HCT116 (cell line): ENCODE data around the gene CCDC158. TPM values are rescaled to one million over a fixed set of nuclear protein-coding genes. Genes with fewer than 3 reads are reported as not detected.

ENCODE experiments used
- ATAC-seq: fragments of 200-7000 bp; cut with Tn5 transposase; 2 replicates; pipeline ENCODE4 v1.9.1; 2020; ENCODE audit warnings: mild to moderate bottlenecking, moderate library complexity
- BruUV-seq: library from RNA; stranded (reverse); fragments of 400-500 nt; replicated peaks from 2 replicates; lab custom pipeline; 2021; lab: Mats Ljungman, UMichigan
- CTCF ChIA-PET: fragments of 300-600 bp; sonication (Branson Sonifier 250); formaldehyde crosslinking; loops from one replicate; lab custom pipeline; 2021; ENCODE audit warnings: antibody characterized with exemption; lab: Charles Lee
- POLR2A ChIA-PET: fragments of 300-600, 350-600 bp; sonication (Branson Sonifier 250); formaldehyde crosslinking; loops from one replicate; lab custom pipeline; 2021; ENCODE audit warnings: antibody characterized with exemption; lab: Charles Lee
- RAD21 ChIA-PET, 2 experiments: fragments of 300-600 bp; sonication (Branson Sonifier 250); formaldehyde crosslinking; loops; one replicate each; lab custom pipeline; 2023; ENCODE audit warnings: low total read pairs in 2 of 2; ENCODE audit not compliant: uncharacterized antibody in 2 of 2, unreplicated experiment in 2 of 2, low non-redundant PET in 1 of 2; lab: Charles Lee
- DNase-seq: peaks from one replicate; pipeline ENCODE4 v3.0.0-alpha.2; 2010; ENCODE audit warnings: low read depth, low spot score
- H2AFZ ChIP-seq: fragments of 200-600 bp; shearing (Covaris generic), sonication (generic); 2 replicates; pipeline ENCODE4 v1.6.1; 2017; ENCODE audit warnings: low read depth, mixed run types, mixed read lengths, antibody characterized with exemption, low read length; ENCODE audit not compliant: poor library complexity, severe bottlenecking
- H3K27ac ChIP-seq: 2 replicates; pipeline ENCODE4 v1.5.1; 2012; ENCODE audit warnings: low read depth, low read length
- H3K27me3 ChIP-seq: fragments of 200-600 bp; sonication (generic); 2 replicates; pipeline ENCODE4 v1.6.1; 2016; ENCODE audit warnings: mixed run types, low read length, mixed read lengths; ENCODE audit not compliant: insufficient read depth
- H3K36me3 ChIP-seq, 2 experiments: fragments of 200-500 bp in 1 of 2; fragments of 200-600 bp in 1 of 2; sonication (Bioruptor generic) in 1 of 2; sonication (generic) in 1 of 2; 2 replicates each; pipeline versions ENCODE4 v1.5.1 to v1.6.1; 2014 to 2016; ENCODE audit warnings: low read length in 2 of 2, inconsistent platforms in 1 of 2, mixed read lengths in 1 of 2, mixed run types in 1 of 2; ENCODE audit not compliant: insufficient read depth in 2 of 2, control insufficient read depth in 1 of 2
- H3K4me1 ChIP-seq, 2 experiments: fragments of 200-600 bp in 1 of 2; sonication (generic) in 1 of 2; 2 replicates each; pipeline versions ENCODE4 v1.5.1 to v1.6.1; 2012 to 2017; ENCODE audit warnings: low read length in 2 of 2, inconsistent platforms in 1 of 2, mild to moderate bottlenecking in 1 of 2, mixed read lengths in 1 of 2, mixed run types in 1 of 2, moderate library complexity in 1 of 2; ENCODE audit not compliant: insufficient read depth in 2 of 2, control insufficient read depth in 1 of 2
- H3K4me2 ChIP-seq: fragments of 200-600 bp; sonication (generic); 2 replicates; pipeline ENCODE4 v1.6.1; 2017; ENCODE audit warnings: mixed run types, low read length, mixed read lengths
- H3K4me3 ChIP-seq, 2 experiments: fragments of 200-600 bp in 1 of 2; sonication (generic) in 1 of 2; replicated peaks in 1 of 2; 2 replicates each; pipeline ENCODE4 v1.5.1; 2011 to 2016; ENCODE audit warnings: low read length in 2 of 2, control low read depth in 1 of 2, low read depth in 1 of 2, mild to moderate bottlenecking in 1 of 2, mixed read lengths in 1 of 2, mixed run types in 1 of 2
- H3K79me2 ChIP-seq: fragments of 200-600 bp; sonication (generic); 2 replicates; pipeline ENCODE4 v1.6.1; 2017; ENCODE audit warnings: mild to moderate bottlenecking, mixed run types, low read length, moderate library complexity, mixed read lengths; ENCODE audit not compliant: insufficient read depth
- H3K9ac ChIP-seq: fragments of 200-600 bp; sonication (generic); 2 replicates; pipeline ENCODE4 v1.6.1; 2016; ENCODE audit warnings: low read length, mixed read lengths
- H3K9me2 ChIP-seq: fragments of 200-600 bp; sonication (generic), shearing (Covaris generic); 2 replicates; pipeline ENCODE4 v1.6.1; 2017; ENCODE audit warnings: mixed run types, mild to moderate bottlenecking, moderate library complexity; ENCODE audit not compliant: insufficient read depth
- H3K9me3 ChIP-seq, 2 experiments: fragments of 200-500 bp in 1 of 2; fragments of 200-600 bp in 1 of 2; sonication (Bioruptor generic) in 1 of 2; sonication (generic) in 1 of 2; 2 replicates each; pipeline ENCODE4 v1.6.1; 2014 to 2017; ENCODE audit warnings: low read length in 2 of 2, mixed read lengths in 2 of 2, inconsistent platforms in 1 of 2, low read depth in 1 of 2, mild to moderate bottlenecking in 1 of 2, mixed run types in 1 of 2, moderate library complexity in 1 of 2; ENCODE audit not compliant: control insufficient read depth in 1 of 2, insufficient read depth in 1 of 2
- H4K20me1 ChIP-seq: fragments of 200-600 bp; sonication (generic), shearing (Covaris generic); 2 replicates; pipeline ENCODE4 v1.6.1; 2017; ENCODE audit warnings: mixed run types, mild to moderate bottlenecking, moderate library complexity; ENCODE audit not compliant: insufficient read depth
- CBX3 ChIP-seq: IDR thresholded peaks from 2 replicates; pipeline ENCODE4 v1.6.1; 2012; ENCODE audit warnings: low read depth
- ELF1 ChIP-seq: IDR thresholded peaks from 2 replicates; pipeline ENCODE4 v1.6.1; 2012; ENCODE audit warnings: low read depth, borderline replicate concordance
- EZH2 ChIP-seq: fragments of 200-600 bp; sonication (generic); IDR thresholded peaks from 2 replicates; pipeline ENCODE4 v1.6.1; 2017; ENCODE audit warnings: antibody characterized with exemption, mixed run types
- FOSL1 ChIP-seq: IDR thresholded peaks from 2 replicates; pipeline ENCODE4 v1.6.1; 2012; ENCODE audit warnings: low read depth
- JUND ChIP-seq: IDR thresholded peaks from 2 replicates; pipeline ENCODE4 v1.6.1; 2012
- MAX ChIP-seq: IDR thresholded peaks from 2 replicates; pipeline ENCODE4 v1.6.1; 2012
- POLR2A ChIP-seq: IDR thresholded peaks from 2 replicates; pipeline ENCODE4 v1.7.0; 2011; ENCODE audit warnings: borderline replicate concordance; ENCODE audit not compliant: insufficient read depth, insufficient read length; ENCODE audit errors: extremely low read depth
- SIN3A ChIP-seq: IDR thresholded peaks from 2 replicates; pipeline ENCODE4 v1.6.1; 2012; ENCODE audit warnings: low read depth
- SP1 ChIP-seq: IDR thresholded peaks from 2 replicates; pipeline ENCODE4 v1.6.1; 2012; ENCODE audit warnings: low read depth
- TCF7L2 ChIP-seq: IDR thresholded peaks from 2 replicates; pipeline ENCODE4 v1.7.0; 2011; ENCODE audit warnings: borderline replicate concordance, inconsistent platforms; ENCODE audit not compliant: insufficient read depth, insufficient read length; ENCODE audit errors: extremely low read depth
- YY1 ChIP-seq: IDR thresholded peaks from 2 replicates; pipeline ENCODE4 v1.6.1; 2011; ENCODE audit warnings: low read length, low read depth, moderate library complexity, mild to moderate bottlenecking; ENCODE audit not compliant: insufficient replicate concordance; ENCODE audit errors: extremely low read depth
- ZNF274 ChIP-seq: fragments of 200-500 bp; sonication (Bioruptor generic); IDR thresholded peaks from 2 replicates; pipeline ENCODE4 v1.6.1; 2014; ENCODE audit warnings: mild to moderate bottlenecking, low read depth, low read length, inconsistent platforms
- intact Hi-C: fragments of 100-400 bp; cut with micrococcal nuclease; formaldehyde crosslinking; loops from 2 replicates; pipeline ENCODE4 v1.10.0; 2022
- total RNA-seq: library from RNA; stranded (reverse); gene quantifications from one replicate; pipeline ENCODE4 v1.2.1, GENCODE V29; 2021; ENCODE audit not compliant: unreplicated experiment
- TF ChIP-seq, protein P1 (sequence below): IDR thresholded peaks from 2 replicates; pipeline ENCODE4 v1.6.1; 2012; ENCODE audit warnings: low read depth
- TF ChIP-seq, protein P2 (sequence below), 3 experiments: fragments of 200-600 bp in 1 of 3; sonication (generic) in 1 of 3; IDR thresholded peaks in 2 of 3; conservative IDR thresholded peaks in 1 of 3; 2 replicates each; pipeline ENCODE4 v1.5.1; 2012 to 2017; ENCODE audit warnings: low read depth in 2 of 3, low read length in 2 of 3, antibody characterized with exemption in 1 of 3, borderline replicate concordance in 1 of 3, control low read depth in 1 of 3, mild to moderate bottlenecking in 1 of 3, mixed read lengths in 1 of 3, mixed run types in 1 of 3, moderate library complexity in 1 of 3; ENCODE audit not compliant: insufficient read depth in 1 of 3

Gene CCDC158
- total RNA-seq, 1 experiment from 2014 or later, result not detected

- RAD21 ChIA-PET, result no interaction called here
- no peaks in the 10 kb centered on the region for H3K4me1 ChIP-seq
- POLR2A ChIA-PET, result no interaction called here
- no peak overlapping the region for H3K4me2 ChIP-seq
- no peak overlapping the region for H3K27ac ChIP-seq
- H3K27me3 ChIP-seq, result no peaks in the 10 kb centered on the region
- H3K9me3 ChIP-seq, result no peaks in the 10 kb centered on the region
- H3K36me3 ChIP-seq, result no peaks in the 10 kb centered on the region
- ATAC-seq, result no peak
- intact Hi-C loops, result no loop called here
- H3K79me2 ChIP-seq, result no peaks in the 10 kb centered on the region
- CTCF ChIA-PET, result interaction anchor here (1.1 kb wide), 1 partner anchor 100 kb away, joined by 4 read pairs; no protein-coding TSS in a partner anchor
- no peak overlapping the region for H2AFZ ChIP-seq
- DNase-seq, result no peak
- TF ChIP-seq, protein P1, sequence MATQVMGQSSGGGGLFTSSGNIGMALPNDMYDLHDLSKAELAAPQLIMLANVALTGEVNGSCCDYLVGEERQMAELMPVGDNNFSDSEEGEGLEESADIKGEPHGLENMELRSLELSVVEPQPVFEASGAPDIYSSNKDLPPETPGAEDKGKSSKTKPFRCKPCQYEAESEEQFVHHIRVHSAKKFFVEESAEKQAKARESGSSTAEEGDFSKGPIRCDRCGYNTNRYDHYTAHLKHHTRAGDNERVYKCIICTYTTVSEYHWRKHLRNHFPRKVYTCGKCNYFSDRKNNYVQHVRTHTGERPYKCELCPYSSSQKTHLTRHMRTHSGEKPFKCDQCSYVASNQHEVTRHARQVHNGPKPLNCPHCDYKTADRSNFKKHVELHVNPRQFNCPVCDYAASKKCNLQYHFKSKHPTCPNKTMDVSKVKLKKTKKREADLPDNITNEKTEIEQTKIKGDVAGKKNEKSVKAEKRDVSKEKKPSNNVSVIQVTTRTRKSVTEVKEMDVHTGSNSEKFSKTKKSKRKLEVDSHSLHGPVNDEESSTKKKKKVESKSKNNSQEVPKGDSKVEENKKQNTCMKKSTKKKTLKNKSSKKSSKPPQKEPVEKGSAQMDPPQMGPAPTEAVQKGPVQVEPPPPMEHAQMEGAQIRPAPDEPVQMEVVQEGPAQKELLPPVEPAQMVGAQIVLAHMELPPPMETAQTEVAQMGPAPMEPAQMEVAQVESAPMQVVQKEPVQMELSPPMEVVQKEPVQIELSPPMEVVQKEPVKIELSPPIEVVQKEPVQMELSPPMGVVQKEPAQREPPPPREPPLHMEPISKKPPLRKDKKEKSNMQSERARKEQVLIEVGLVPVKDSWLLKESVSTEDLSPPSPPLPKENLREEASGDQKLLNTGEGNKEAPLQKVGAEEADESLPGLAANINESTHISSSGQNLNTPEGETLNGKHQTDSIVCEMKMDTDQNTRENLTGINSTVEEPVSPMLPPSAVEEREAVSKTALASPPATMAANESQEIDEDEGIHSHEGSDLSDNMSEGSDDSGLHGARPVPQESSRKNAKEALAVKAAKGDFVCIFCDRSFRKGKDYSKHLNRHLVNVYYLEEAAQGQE, result no peak
- TF ChIP-seq YY1 (no peak), JUND (no peak), SIN3A (no peak), SP1 (no peak), ZNF274 (no peak), POLR2A (no peak), ELF1 (no peak), MAX (no peak), EZH2 (no peak), FOSL1 (no peak), CBX3 (no peak), TCF7L2 (no peak)
- TF ChIP-seq, protein P2, sequence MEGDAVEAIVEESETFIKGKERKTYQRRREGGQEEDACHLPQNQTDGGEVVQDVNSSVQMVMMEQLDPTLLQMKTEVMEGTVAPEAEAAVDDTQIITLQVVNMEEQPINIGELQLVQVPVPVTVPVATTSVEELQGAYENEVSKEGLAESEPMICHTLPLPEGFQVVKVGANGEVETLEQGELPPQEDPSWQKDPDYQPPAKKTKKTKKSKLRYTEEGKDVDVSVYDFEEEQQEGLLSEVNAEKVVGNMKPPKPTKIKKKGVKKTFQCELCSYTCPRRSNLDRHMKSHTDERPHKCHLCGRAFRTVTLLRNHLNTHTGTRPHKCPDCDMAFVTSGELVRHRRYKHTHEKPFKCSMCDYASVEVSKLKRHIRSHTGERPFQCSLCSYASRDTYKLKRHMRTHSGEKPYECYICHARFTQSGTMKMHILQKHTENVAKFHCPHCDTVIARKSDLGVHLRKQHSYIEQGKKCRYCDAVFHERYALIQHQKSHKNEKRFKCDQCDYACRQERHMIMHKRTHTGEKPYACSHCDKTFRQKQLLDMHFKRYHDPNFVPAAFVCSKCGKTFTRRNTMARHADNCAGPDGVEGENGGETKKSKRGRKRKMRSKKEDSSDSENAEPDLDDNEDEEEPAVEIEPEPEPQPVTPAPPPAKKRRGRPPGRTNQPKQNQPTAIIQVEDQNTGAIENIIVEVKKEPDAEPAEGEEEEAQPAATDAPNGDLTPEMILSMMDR (IDR thresholded peaks at IDR 0.05 in 2 of 3, conservative IDR thresholded peaks at IDR 0.05 in 1 of 3; ENCODE audit: borderline replicate concordance in 1 of 3, insufficient read depth in 1 of 3, low read depth in 2 of 3, low read length in 2 of 3), result no peak
- no peak overlapping the region for H3K9ac ChIP-seq
- H3K9me2 ChIP-seq, result no peaks in the 10 kb centered on the region
- H3K4me3 ChIP-seq, result no peak overlapping the region
- BruUV-seq, result no TSS peak
- H4K20me1 ChIP-seq, result no peaks in the 10 kb centered on the region
Observed at GRCh38 chr4:76277667-76278066, 143.3 kb downstream of the CCDC158 start.
